B cell (primary cell): Measurements from ENCODE around the gene TUNAR. TPM values are rescaled to one million over a fixed set of nuclear protein-coding genes. Genes with fewer than 3 reads are reported as not detected.

Source experiments
- ATAC-seq: fragments of 200-7000 bp; cut with Tn5 transposase; one replicate; pipeline ENCODE4 v1.10.0; 2021; ENCODE audit warnings: low read depth, mild to moderate bottlenecking, moderate number of reproducible peaks, moderate library complexity
- CTCF ChIA-PET: fragments of 350-600 bp; sonication (Branson Sonifier 250); formaldehyde crosslinking; loops from one replicate; lab custom pipeline; 2021; ENCODE audit warnings: antibody characterized with exemption, inconsistent platforms; lab: Charles Lee
- POLR2A ChIA-PET: fragments of 350-600 bp; sonication (Branson Sonifier 250); formaldehyde crosslinking; loops from one replicate; lab custom pipeline; 2021; ENCODE audit warnings: antibody characterized with exemption; lab: Charles Lee
- DNase-seq: peaks from one replicate; pipeline ENCODE4 v3.0.0; 2013
- H2AFZ ChIP-seq: 2 replicates; pipeline ENCODE4 v1.6.1; 2012; ENCODE audit warnings: mild to moderate bottlenecking, low read depth, low read length; ENCODE audit not compliant: insufficient read depth, poor library complexity, severe bottlenecking
- H3K27ac ChIP-seq, 2 donors: 1 replicate in 1 of 2; 2 replicates in 1 of 2; pipeline ENCODE4 v1.5.1; 2012 to 2013; ENCODE audit warnings: low read length in 2 of 2, mild to moderate bottlenecking in 2 of 2, moderate library complexity in 1 of 2
- H3K27me3 ChIP-seq, 4 experiments: fragments of 200-600 bp in 1 of 4; sonication (generic) in 1 of 4; replicated peaks in 1 of 4; 1 replicate in 2 of 4; 2 replicates in 2 of 4; pipeline versions ENCODE4 v1.6.1 to v1.7.0; 2013 to 2016; ENCODE audit warnings: low read length in 3 of 4, mild to moderate bottlenecking in 2 of 4, mixed read lengths in 1 of 4, moderate library complexity in 1 of 4; ENCODE audit not compliant: insufficient read depth in 4 of 4, control insufficient read depth in 3 of 4; ENCODE audit errors: control extremely low read depth in 1 of 4
- H3K36me3 ChIP-seq, 2 experiments: replicated peaks in 1 of 2; 1 replicate in 1 of 2; 2 replicates in 1 of 2; pipeline versions ENCODE4 v1.6.1 to v1.7.1; 2013; ENCODE audit warnings: low read length in 1 of 2; ENCODE audit not compliant: insufficient read depth in 2 of 2, control insufficient read depth in 1 of 2; ENCODE audit errors: control extremely low read depth in 1 of 2, extremely low read depth in 1 of 2
- H3K4me1 ChIP-seq, 2 donors: fragments of 200-600 bp in 1 of 2; sonication (generic) in 1 of 2; 1 replicate in 1 of 2; 2 replicates in 1 of 2; pipeline versions ENCODE4 v1.5.1 to v1.6.1; 2013 to 2017; ENCODE audit warnings: low read length in 2 of 2; ENCODE audit not compliant: control insufficient read depth in 2 of 2, insufficient read depth in 2 of 2
- H3K4me2 ChIP-seq: replicated peaks from 2 replicates; pipeline ENCODE3; 2012; ENCODE audit warnings: mild to moderate bottlenecking, low read depth, low read length; ENCODE audit not compliant: poor library complexity, severe bottlenecking
- H3K4me3 ChIP-seq, 5 experiments: fragments of 200-600 bp in 1 of 5; sonication (generic) in 1 of 5; 1 replicate in 3 of 5; 2 replicates in 2 of 5; pipeline versions ENCODE4 v1.5.1 to v1.7.0; 2011 to 2016; ENCODE audit warnings: low read length in 4 of 5, mild to moderate bottlenecking in 4 of 5, low read depth in 2 of 5, control low read depth in 1 of 5, moderate library complexity in 1 of 5; ENCODE audit not compliant: insufficient read depth in 1 of 5; ENCODE audit errors: control extremely low read depth in 1 of 5, extremely low read depth in 1 of 5
- H3K79me2 ChIP-seq: fragments of 200-600 bp; sonication (generic); one replicate; pipeline ENCODE4 v1.6.0; 2016; ENCODE audit warnings: low read length; ENCODE audit not compliant: control insufficient read depth, insufficient read depth
- H3K9ac ChIP-seq: fragments of 200-600 bp; sonication (generic); 2 replicates; pipeline ENCODE4 v1.6.1; 2017; ENCODE audit warnings: mild to moderate bottlenecking, low read length, moderate library complexity
- H3K9me3 ChIP-seq, 3 donors: one replicate each; pipeline versions ENCODE4 v1.6.1 to v1.7.1; 2013; ENCODE audit warnings: low read length in 2 of 3; ENCODE audit not compliant: control insufficient read depth in 2 of 3, insufficient read depth in 1 of 3; ENCODE audit errors: control extremely low read depth in 1 of 3
- H4K20me1 ChIP-seq: 2 replicates; pipeline ENCODE4 v1.6.0; 2012; ENCODE audit warnings: mild to moderate bottlenecking, low read length; ENCODE audit not compliant: insufficient read depth, control insufficient read depth, poor library complexity, severe bottlenecking
- H3K27ac Mint-ChIP-seq: one replicate; pipeline ENCODE4 v1.8.0; 2021; ENCODE audit warnings: mixed read lengths
- H3K27me3 Mint-ChIP-seq: one replicate; pipeline ENCODE4 v1.8.0; 2021; ENCODE audit warnings: mixed read lengths
- H3K4me1 Mint-ChIP-seq: one replicate; pipeline ENCODE4 v1.8.0; 2021; ENCODE audit warnings: mixed read lengths
- H3K4me3 Mint-ChIP-seq: one replicate; pipeline ENCODE4 v1.8.0; 2021; ENCODE audit warnings: mixed read lengths
- H3K9me3 Mint-ChIP-seq: one replicate; pipeline ENCODE4 v1.8.0; 2022; ENCODE audit warnings: mixed read lengths; ENCODE audit not compliant: insufficient read depth
- EZH2 ChIP-seq: IDR thresholded peaks from 2 replicates; pipeline ENCODE4 v1.6.1; 2012; ENCODE audit warnings: borderline replicate concordance, low read depth, mild to moderate bottlenecking, moderate library complexity, low read length; ENCODE audit not compliant: insufficient read depth, poor library complexity, severe bottlenecking
- WGBS: methylation state at CpG from one replicate; pipeline ENCODE4 v1.1.5; 2013; ENCODE audit warnings: missing lambda C conversion rate; ENCODE audit not compliant: insufficient coverage; 5-methylcytosine and 5-hydroxymethylcytosine counted together
- intact Hi-C: fragments of 100-400 bp; cut with micrococcal nuclease; formaldehyde crosslinking; loops from one replicate; pipeline ENCODE4 v1.10.0; 2022
- polyA plus RNA-seq: library from polyadenylated mRNA; depleted of rRNA; stranded (reverse); fragments of >200 nt; gene quantifications from 2 replicates; pipeline ENCODE4 v1.2.3, GENCODE V29; 2012
- total RNA-seq, 2 donors: library from RNA; stranded (reverse); fragments of 120-200 nt in 1 of 2; gene quantifications; 1 replicate in 1 of 2; 2 replicates in 1 of 2; pipeline versions ENCODE4 v1.2.3 to v1.2.4, GENCODE V29; 2013 to 2022
- TF ChIP-seq, protein P1 (sequence below): fragments of 200-600 bp; IDR thresholded peaks from one replicate; pipeline ENCODE4 v1.8.0; 2022; ENCODE audit warnings: antibody characterized with exemption, mild to moderate bottlenecking

Gene TUNAR
- total and polyA plus RNA-seq, 2 donors (not counting 1 experiment from before 2014, with no cell fraction given) = 0.48 to 0.81 TPM

DNA sequence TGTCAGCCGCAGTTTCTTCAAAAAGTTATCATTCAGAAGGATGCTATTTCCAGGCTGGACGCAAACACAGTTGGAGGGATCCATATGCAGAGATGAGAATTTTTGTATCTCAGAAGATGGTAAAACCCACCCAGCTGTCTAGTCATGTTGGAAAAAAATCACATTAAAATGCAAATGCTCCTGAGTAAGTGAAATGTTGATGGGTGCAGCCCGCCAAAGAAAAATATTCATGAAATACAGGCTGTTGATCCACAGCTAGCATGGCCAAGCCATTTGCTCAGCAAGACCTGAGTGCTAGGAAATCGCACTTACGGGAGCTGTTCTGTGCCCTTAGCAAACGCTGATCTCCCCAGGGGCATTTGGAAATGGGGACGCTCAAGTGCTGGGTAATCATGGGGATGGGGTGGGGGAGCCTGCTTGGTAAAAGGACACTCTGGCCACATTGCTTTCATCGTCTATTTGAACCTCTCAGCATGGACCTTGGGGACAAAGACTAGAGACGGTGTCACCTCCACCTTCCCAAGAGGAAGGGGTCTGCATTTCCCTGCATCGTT, 25.7 kb downstream of the TUNAR start:
- intact Hi-C loops = no loop called here
- Mint-ChIP-seq H3K4me1 (no peaks in the 10 kb centered on the region), H3K9me3 (no peaks in the 10 kb centered on the region), H3K27ac (no peak overlapping the region), H3K27me3 (peaks cover 32% of the 10 kb centered on the region), H3K4me3 (no peak overlapping the region)
- DNase-seq = no peak
- Histone ChIP-seq H3K4me1 (no peaks in the 10 kb centered on the region), H3K4me3 (no peak overlapping the region), H3K9ac (no peak overlapping the region), H3K79me2 (no peaks in the 10 kb centered on the region), H3K27me3 (peaks cover 0 to 9% (median 0%) of the 10 kb centered on the region in 4 experiments), H3K27ac (no peak overlapping the region), H3K9me3 (no peaks in the 10 kb centered on the region), H3K4me2 (no peak overlapping the region), H3K36me3 (no peaks in the 10 kb centered on the region), H2AFZ (no peak overlapping the region), H4K20me1 (no peaks in the 10 kb centered on the region)
- TF ChIP-seq, protein P1, sequence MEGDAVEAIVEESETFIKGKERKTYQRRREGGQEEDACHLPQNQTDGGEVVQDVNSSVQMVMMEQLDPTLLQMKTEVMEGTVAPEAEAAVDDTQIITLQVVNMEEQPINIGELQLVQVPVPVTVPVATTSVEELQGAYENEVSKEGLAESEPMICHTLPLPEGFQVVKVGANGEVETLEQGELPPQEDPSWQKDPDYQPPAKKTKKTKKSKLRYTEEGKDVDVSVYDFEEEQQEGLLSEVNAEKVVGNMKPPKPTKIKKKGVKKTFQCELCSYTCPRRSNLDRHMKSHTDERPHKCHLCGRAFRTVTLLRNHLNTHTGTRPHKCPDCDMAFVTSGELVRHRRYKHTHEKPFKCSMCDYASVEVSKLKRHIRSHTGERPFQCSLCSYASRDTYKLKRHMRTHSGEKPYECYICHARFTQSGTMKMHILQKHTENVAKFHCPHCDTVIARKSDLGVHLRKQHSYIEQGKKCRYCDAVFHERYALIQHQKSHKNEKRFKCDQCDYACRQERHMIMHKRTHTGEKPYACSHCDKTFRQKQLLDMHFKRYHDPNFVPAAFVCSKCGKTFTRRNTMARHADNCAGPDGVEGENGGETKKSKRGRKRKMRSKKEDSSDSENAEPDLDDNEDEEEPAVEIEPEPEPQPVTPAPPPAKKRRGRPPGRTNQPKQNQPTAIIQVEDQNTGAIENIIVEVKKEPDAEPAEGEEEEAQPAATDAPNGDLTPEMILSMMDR = no peak
- no peak for TF ChIP-seq EZH2
- no peak for ATAC-seq
- CTCF ChIA-PET = no interaction called here
- WGBS = 88% methylated on average over 9 of the region's 10 CpGs
- POLR2A ChIA-PET = no interaction called here

DNA sequence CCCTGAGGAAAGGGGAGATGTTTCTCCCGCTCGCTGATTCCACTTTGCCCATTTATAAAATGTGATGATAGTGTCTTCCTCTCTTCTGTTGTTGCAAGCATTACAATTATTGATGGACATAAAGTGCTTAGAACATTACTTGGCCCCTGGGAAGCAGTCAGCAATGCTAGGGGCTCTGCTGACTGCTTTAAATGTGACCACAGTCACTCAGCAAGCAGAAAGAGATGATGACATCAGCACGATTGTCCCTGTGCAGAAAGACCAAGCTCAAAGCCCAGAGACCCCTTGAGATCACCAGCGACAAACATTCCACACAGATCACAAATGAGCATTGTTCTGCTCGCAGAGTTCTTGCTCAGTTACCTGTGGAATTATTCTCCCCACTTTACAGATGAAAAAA, 26.5 kb downstream of the TUNAR start:
- Histone ChIP-seq H2AFZ (no peak overlapping the region), H4K20me1 (no peaks in the 10 kb centered on the region), H3K36me3 (no peaks in the 10 kb centered on the region), H3K4me3 (no peak overlapping the region), H3K27ac (no peak overlapping the region), H3K27me3 (peaks cover 0 to 9% (median 0%) of the 10 kb centered on the region in 4 experiments), H3K4me1 (no peaks in the 10 kb centered on the region), H3K9me3 (no peaks in the 10 kb centered on the region), H3K9ac (no peak overlapping the region), H3K4me2 (no peak overlapping the region), H3K79me2 (no peaks in the 10 kb centered on the region)
- ATAC-seq (no peak), DNase-seq (no peak)
- Mint-ChIP-seq H3K9me3 (no peaks in the 10 kb centered on the region), H3K27me3 (peaks cover 32% of the 10 kb centered on the region), H3K4me3 (no peak overlapping the region), H3K4me1 (no peaks in the 10 kb centered on the region), H3K27ac (no peak overlapping the region)
- intact Hi-C loops = no loop called here
- CTCF ChIA-PET = no interaction called here
- 91% methylated on average over 3 of the region's 5 CpGs for WGBS
- POLR2A ChIA-PET = no interaction called here
- TF ChIP-seq EZH2 = no peak
- TF ChIP-seq, protein P1 = no peak
